Ovary (tissue), 9 donors: ENCODE data around the gene PTPN9. TPM values are rescaled to one million over a fixed set of nuclear protein-coding genes. Genes with fewer than 3 reads are reported as not detected.

ENCODE experiments used
- polyA plus RNA-seq, 2 donors: library from polyadenylated mRNA; stranded (reverse); fragments of 200-250 nt in 1 of 2; fragments of 350-450 nt in 1 of 2; fragmentation: Illumina TruSeq in 1 of 2; extraction: RNeasy Lipid Tissue Mini Kit (QIAGEN cat#74804) in 1 of 2; gene quantifications; one replicate each; pipeline ENCODE4 v1.2.3, GENCODE V29; 2013 to 2014
- small RNA-seq: library from RNA; depleted of rRNA; stranded (forward); fragments of <200 nt; gene quantifications from one replicate; pipeline ENCODE3, GENCODE V24; 2016
- total RNA-seq, 7 donors: library from RNA; depleted of rRNA in 2 of 7; stranded (reverse); fragments of >200 nt in 2 of 7; fragmentation: NEBNext Ultra II Directional in 3 of 7; extraction: Animal tissue kit (Norgen Biotek cat#: 25700) in 3 of 7; gene quantifications; one replicate each; pipeline versions ENCODE4 v1.1.0 to v1.2.4, GENCODE V29; 2016 to 2023
- donor health status: DM: no; HTN: no; CAD: no; lungs with moderate emphysema.
- donor health status: DM: no; HTN: no; CAD: no.
- donor health status: Bipolar disorder and iron deficiency.
- donor health status: DM: yes; HTN: yes; CAD: no.
- donor health status: DM: no; HTN: no; CAD: no.
- donor health status: DM: yes; HTN: yes; CAD: no.

The PTPN9 gene
- total and polyA plus RNA-seq, 9 donors: 12.2 to 34.8 (median 21.8) TPM

Small RNAs within 50 kb of the gene (small RNA-seq; reads per million reads assigned to genes)
- gene AC105036.1: not detected
- not detected for gene AC105036.2

Other genes starting within 250 kb of the PTPN9 start
- 10 to 100 TPM; 26.2 to 48.6 (median 42.0) TPM for gene COMMD4, start 243.3 kb downstream of the PTPN9 start, total RNA-seq
- 10 to 100 TPM; 12.1 to 67.9 TPM for gene COMMD4, start 243.3 kb downstream of the PTPN9 start, polyA plus RNA-seq
- 10 to 100 TPM; 21.2 to 80.2 (median 36.1) TPM for gene NEIL1, start 232.3 kb downstream of the PTPN9 start, total RNA-seq
- 10 to 100 TPM in 1 of 2 donors, 1 to 10 TPM in 1; 8.1 to 31.5 TPM for gene NEIL1, start 232.3 kb downstream of the PTPN9 start, polyA plus RNA-seq
- 100 to 1,000 TPM; 166 to 277 (median 223) TPM for gene MAN2C1, start 210.7 kb downstream of the PTPN9 start, total RNA-seq
- gene MAN2C1, start 210.7 kb downstream of the PTPN9 start, polyA plus RNA-seq: 100 to 1,000 TPM in 1 of 2 donors, 10 to 100 TPM in 1; 48.9 to 247 TPM
- 100 to 1,000 TPM in 4 of 7 donors, 10 to 100 TPM in 3; 40.1 to 115 (median 103) TPM for gene SIN3A, start 127.6 kb downstream of the PTPN9 start, total RNA-seq
- gene SIN3A, start 127.6 kb downstream of the PTPN9 start, polyA plus RNA-seq: 10 to 100 TPM; 29.3 to 50.6 TPM
- 10 to 100 TPM; 20.4 to 34.5 (median 27.5) TPM for gene SNUPN, start 46.4 kb upstream of the PTPN9 start, total RNA-seq
- gene SNUPN, start 46.4 kb upstream of the PTPN9 start, polyA plus RNA-seq: 10 to 100 TPM; 29.2 to 35.3 TPM
- gene IMP3, start 60.9 kb upstream of the PTPN9 start, total RNA-seq: 100 to 1,000 TPM in 2 of 7 donors, 10 to 100 TPM in 5; 45.1 to 106 (median 59.6) TPM
- 10 to 100 TPM; 47.1 to 51.6 TPM for gene IMP3, start 60.9 kb upstream of the PTPN9 start, polyA plus RNA-seq
- gene SNX33, start 68.6 kb upstream of the PTPN9 start, total RNA-seq: 10 to 100 TPM; 16.0 to 37.3 (median 32.3) TPM
- 10 to 100 TPM; 23.4 to 28.3 TPM for gene SNX33, start 68.6 kb upstream of the PTPN9 start, polyA plus RNA-seq
- gene CSPG4, start 133.5 kb upstream of the PTPN9 start, total RNA-seq: 10 to 100 TPM in 2 of 7 donors, 1 to 10 TPM in 5; 4.2 to 30.0 (median 5.2) TPM
- gene CSPG4, start 133.5 kb upstream of the PTPN9 start, polyA plus RNA-seq: 1 to 10 TPM; 3.3 to 7.8 TPM